Measurements from ENCODE around the gene MRTFA.
"Not testable (repeated sequence)": the region's sequence is repeated elsewhere in the genome, so short reads cannot be mapped to it uniquely, and the experiment has no call there.

The MRTFA gene

DNA sequence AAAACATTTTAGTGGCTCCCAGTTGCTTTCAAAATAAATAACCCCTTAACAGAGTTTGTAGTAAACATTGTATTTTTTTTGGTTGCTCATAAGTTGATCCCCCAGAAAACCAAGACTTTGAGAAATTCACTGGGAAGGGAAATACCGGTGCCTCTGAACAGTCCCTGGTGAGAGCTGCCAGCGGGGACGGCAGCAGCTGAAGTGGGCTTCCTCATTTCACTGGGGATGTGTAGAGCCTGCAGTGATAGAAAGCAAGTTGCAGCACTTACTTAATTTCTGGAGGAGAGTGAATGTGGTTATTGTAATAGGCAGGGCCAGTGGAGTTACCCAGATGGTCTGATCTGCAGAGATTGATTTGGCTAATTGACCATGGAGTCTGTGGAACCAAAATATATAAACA lies 24.2 kb upstream of the MRTFA start:
- Histone ChIP-seq H3K36me3 (ENCODE audit: control insufficient read depth, insufficient read depth, low read length) (no peaks in the 10 kb centered on the region), H3K9me3 (ENCODE audit: control insufficient read depth, low read length) (no peaks in the 10 kb centered on the region), H3K27ac (ENCODE audit: insufficient read depth, low read length, poor library complexity, severe bottlenecking) (no peak overlapping the region), H3K4me1 (ENCODE audit: control insufficient read depth, insufficient read depth, low read length, poor library complexity, severe bottlenecking) (no peaks in the 10 kb centered on the region), H3K27me3 (replicated peaks; ENCODE audit: control insufficient read depth, insufficient read depth, low read length, poor library complexity, severe bottlenecking) (no peaks in the 10 kb centered on the region), H3K4me3 (ENCODE audit: insufficient read depth, low read depth, low read length, poor library complexity, severe bottlenecking) (no peak overlapping the region)
- DNase-seq, result no peak

DNA sequence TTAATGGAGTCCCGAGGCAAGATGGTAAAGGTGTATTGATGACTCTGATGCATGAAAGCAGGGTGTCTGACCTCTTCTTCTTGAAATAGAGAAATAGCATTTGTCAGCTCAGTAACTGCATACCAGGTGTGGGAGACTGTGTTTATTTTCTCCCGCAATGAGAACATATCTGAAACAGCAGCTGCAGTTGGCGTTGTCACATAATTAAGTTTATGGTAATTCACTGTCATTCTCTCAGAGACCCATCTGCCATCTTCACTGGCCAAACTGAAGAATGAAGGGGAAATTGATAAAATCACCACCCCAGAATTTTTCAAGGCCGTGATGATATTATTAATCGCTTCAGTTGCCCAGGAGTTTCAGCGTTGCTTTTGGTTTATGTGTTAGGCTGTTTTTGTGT lies 22.6 kb upstream of the MRTFA start:
- Histone ChIP-seq H3K4me3 (ENCODE audit: insufficient read depth, low read depth, low read length, poor library complexity, severe bottlenecking) (no peak overlapping the region), H3K27ac (ENCODE audit: insufficient read depth, low read length, poor library complexity, severe bottlenecking) (no peak overlapping the region), H3K36me3 (ENCODE audit: control insufficient read depth, insufficient read depth, low read length) (no peaks in the 10 kb centered on the region), H3K4me1 (ENCODE audit: control insufficient read depth, insufficient read depth, low read length, poor library complexity, severe bottlenecking) (no peaks in the 10 kb centered on the region), H3K9me3 (ENCODE audit: control insufficient read depth, low read length) (no peaks in the 10 kb centered on the region), H3K27me3 (replicated peaks; ENCODE audit: control insufficient read depth, insufficient read depth, low read length, poor library complexity, severe bottlenecking) (no peaks in the 10 kb centered on the region)
- DNase-seq, result no peak

DNA sequence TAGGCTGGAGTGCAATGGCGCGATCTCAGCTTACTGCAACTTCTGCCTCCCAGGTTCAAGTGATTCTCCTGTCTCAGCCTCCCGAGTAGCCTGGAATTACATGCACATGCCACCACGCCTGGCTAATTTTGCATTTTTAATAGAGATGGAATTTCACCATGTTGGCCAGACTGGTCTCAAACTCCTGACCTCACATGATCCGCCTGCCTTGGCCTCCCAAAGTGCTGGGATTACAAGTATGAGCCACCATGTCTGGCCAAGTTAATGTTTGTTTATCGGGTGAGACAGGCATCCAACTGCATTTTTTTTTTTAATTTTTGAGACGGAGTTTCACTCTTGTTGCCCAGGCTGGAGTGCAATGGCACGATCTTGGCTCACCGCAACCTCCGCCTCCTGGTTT lies 20.1 kb upstream of the MRTFA start:
- H3K27me3 ChIP-seq (replicated peaks; ENCODE audit: control insufficient read depth, insufficient read depth, low read length, poor library complexity, severe bottlenecking); H3K27ac ChIP-seq (ENCODE audit: insufficient read depth, low read length, poor library complexity, severe bottlenecking); H3K36me3 ChIP-seq (ENCODE audit: control insufficient read depth, insufficient read depth, low read length); DNase-seq; H3K4me3 ChIP-seq (ENCODE audit: insufficient read depth, low read depth, low read length, poor library complexity, severe bottlenecking); H3K9me3 ChIP-seq (ENCODE audit: control insufficient read depth, low read length); H3K4me1 ChIP-seq (ENCODE audit: control insufficient read depth, insufficient read depth, low read length, poor library complexity, severe bottlenecking): not testable (repeated sequence)

DNA sequence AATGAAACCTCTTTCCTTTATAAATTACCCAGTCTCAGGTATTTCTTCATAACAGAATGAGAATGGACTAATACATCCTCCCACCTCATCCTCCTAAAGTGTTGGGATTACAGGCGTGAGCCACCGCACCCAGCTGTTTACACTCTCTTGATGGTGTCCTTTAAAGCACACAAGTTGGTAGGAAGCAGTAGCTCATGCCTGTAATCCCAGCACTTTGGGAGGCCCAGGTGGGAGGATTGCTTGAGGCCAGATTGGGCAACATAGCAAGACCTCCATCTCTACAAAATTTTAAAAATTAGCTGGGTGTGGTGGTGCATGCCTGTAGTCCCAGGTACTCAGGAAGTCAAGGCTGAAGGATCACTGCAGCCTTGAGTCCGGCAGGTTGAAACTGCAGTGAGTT lies 19.4 kb upstream of the MRTFA start:
- not testable (repeated sequence) for H3K4me3 ChIP-seq (ENCODE audit: insufficient read depth, low read depth, low read length, poor library complexity, severe bottlenecking); H3K36me3 ChIP-seq (ENCODE audit: control insufficient read depth, insufficient read depth, low read length); H3K9me3 ChIP-seq (ENCODE audit: control insufficient read depth, low read length); H3K27me3 ChIP-seq (replicated peaks; ENCODE audit: control insufficient read depth, insufficient read depth, low read length, poor library complexity, severe bottlenecking); DNase-seq; H3K4me1 ChIP-seq (ENCODE audit: control insufficient read depth, insufficient read depth, low read length, poor library complexity, severe bottlenecking); H3K27ac ChIP-seq (ENCODE audit: insufficient read depth, low read length, poor library complexity, severe bottlenecking)

DNA sequence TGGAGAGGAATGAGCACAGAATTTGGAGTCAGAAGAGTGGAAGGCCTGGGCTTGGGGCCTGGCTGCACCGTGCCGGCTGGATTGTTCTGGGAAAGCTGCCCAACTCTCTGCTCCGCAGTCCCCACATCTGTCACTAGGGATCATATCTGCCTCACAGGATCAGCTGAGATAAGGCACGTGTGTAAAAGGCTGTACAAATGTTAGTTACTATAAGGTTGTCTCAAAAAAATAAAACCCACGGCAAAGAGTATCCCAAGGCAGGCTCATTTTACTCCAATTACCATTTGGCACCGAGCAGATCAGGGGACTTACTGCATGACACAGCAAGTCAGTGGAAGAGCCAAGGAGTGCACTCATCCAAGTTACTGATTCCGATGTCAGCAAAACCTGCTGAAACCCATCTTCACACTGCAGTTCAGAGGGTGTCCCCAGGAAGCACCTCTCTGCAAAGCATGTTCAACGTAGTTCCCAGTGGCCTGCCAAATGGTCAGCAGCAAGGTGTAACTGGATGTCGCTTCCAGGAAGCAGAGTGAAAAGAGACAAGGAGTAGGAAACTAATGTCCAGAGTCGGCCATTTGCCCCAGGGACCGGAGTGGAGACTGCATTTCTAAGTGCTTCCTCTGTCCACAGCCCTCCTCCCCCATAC lies 18.1 kb upstream of the MRTFA start:
- no peak for DNase-seq
- H3K27me3 ChIP-seq (replicated peaks; ENCODE audit: control insufficient read depth, insufficient read depth, low read length, poor library complexity, severe bottlenecking), result no peaks in the 10 kb centered on the region
- no peak overlapping the region for H3K27ac ChIP-seq (ENCODE audit: insufficient read depth, low read length, poor library complexity, severe bottlenecking)

DNA sequence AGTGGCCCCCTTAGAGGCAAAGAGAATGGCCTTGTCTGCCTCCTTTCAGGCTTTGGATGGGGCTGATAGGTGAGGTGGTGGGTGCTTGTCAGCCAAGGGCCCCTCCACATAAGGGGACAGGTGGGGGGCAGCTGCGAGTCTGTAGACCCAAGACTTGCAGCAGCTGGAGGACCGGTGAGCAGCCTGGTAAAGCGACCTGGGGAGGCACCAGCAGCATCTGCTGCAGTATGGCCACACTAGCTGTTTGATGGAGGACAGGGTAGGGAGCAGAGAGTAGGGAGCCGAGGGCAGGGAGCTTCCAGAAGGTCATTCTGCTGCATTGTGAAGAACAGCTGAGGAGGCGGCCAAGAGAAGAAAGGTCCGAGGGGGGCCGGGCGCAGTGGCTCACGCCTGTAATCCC lies 16.8 kb upstream of the MRTFA start:
- Histone ChIP-seq H3K9me3 (ENCODE audit: control insufficient read depth, low read length) (no peaks in the 10 kb centered on the region), H3K36me3 (ENCODE audit: control insufficient read depth, insufficient read depth, low read length) (no peaks in the 10 kb centered on the region), H3K4me3 (ENCODE audit: insufficient read depth, low read depth, low read length, poor library complexity, severe bottlenecking) (no peak overlapping the region), H3K4me1 (ENCODE audit: control insufficient read depth, insufficient read depth, low read length, poor library complexity, severe bottlenecking) (peaks cover 4% of the 10 kb centered on the region), H3K27ac (ENCODE audit: insufficient read depth, low read length, poor library complexity, severe bottlenecking) (no peak overlapping the region), H3K27me3 (replicated peaks; ENCODE audit: control insufficient read depth, insufficient read depth, low read length, poor library complexity, severe bottlenecking) (no peaks in the 10 kb centered on the region)
- no peak for DNase-seq

More for the DNA sequence above, 18.1 kb upstream of the MRTFA start:
- no peak overlapping the region for H3K4me3 ChIP-seq (ENCODE audit: insufficient read depth, low read depth, low read length, poor library complexity, severe bottlenecking)
- H3K9me3 ChIP-seq (ENCODE audit: control insufficient read depth, low read length), result no peaks in the 10 kb centered on the region
- no peaks in the 10 kb centered on the region for H3K36me3 ChIP-seq (ENCODE audit: control insufficient read depth, insufficient read depth, low read length)
- peaks cover 4% of the 10 kb centered on the region for H3K4me1 ChIP-seq (ENCODE audit: control insufficient read depth, insufficient read depth, low read length, poor library complexity, severe bottlenecking)

DNA sequence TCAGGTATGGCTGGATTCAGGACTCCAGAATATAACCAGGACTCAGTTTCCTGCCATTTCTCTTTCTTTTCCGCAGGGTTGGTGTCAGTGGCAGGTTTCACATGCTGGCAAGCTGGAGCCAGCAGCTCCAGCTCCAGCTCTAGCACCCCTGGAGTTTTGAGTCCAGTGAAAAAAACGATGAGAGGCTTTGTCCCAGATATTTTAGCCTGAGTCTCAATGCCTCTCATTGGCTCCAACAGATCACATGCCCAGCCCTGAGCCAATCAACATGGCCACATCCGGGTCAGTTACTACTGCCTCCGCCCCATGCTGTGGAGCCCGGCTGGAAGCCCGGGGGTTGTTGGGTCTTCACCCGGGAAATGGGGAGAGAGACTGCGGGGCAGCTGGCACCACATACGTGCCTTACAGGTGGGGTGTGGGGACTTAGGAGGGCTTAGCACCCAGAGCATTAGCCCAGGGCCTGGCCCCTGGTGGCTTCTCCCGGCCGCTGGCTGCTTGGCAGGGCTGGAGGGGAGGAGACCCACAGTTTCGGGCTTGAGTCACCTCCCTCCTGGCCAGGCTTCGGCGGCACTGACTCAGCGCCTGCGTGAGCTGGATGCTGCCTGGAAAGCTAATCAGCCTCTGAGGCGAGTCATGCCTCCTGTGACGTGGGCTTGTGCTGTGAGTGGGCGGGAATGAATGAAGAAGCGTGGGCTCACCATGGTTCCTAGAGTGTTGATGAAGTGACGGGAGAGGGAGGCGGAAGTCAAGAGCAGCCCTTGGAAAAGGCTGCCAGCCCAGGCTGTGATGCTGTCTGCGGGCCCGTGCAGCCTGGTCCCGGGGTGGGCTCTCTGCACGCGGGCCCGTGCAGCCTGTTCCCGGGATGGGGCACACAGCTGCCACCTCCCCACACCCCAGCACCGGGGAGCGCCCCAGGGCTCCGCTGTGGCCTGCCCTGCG lies 15.3 kb upstream of the MRTFA start:
- DNase-seq, result peak; percentile 66 to 75 (median 71)
- peak overlapping the region; percentile 79 for H3K27ac ChIP-seq (ENCODE audit: insufficient read depth, low read length, poor library complexity, severe bottlenecking)

DNA sequence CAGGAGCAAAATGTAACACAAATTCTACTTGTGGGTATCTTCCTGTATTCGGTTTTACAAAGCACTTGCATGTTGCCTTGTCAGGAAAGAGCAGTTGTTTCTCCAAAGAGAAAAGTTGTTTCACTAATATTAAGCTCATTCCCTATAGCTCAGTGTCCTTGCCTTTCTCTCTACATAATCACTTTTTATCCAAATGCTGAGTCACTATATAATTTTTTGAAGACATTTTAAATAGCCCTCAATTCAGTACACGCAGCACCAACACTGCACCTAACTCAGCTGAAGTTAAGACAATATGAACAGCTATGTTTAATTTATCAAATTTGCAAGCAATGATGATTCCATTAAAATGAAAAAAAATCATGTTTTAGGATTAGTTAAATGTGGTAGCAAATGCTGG lies 14.5 kb upstream of the MRTFA start:
- Histone ChIP-seq H3K4me1 (ENCODE audit: control insufficient read depth, insufficient read depth, low read length, poor library complexity, severe bottlenecking) (peaks cover 6% of the 10 kb centered on the region), H3K27ac (ENCODE audit: insufficient read depth, low read length, poor library complexity, severe bottlenecking) (no peak overlapping the region), H3K27me3 (replicated peaks; ENCODE audit: control insufficient read depth, insufficient read depth, low read length, poor library complexity, severe bottlenecking) (no peaks in the 10 kb centered on the region), H3K36me3 (ENCODE audit: control insufficient read depth, insufficient read depth, low read length) (no peaks in the 10 kb centered on the region), H3K4me3 (ENCODE audit: insufficient read depth, low read depth, low read length, poor library complexity, severe bottlenecking) (no peak overlapping the region), H3K9me3 (ENCODE audit: control insufficient read depth, low read length) (no peaks in the 10 kb centered on the region)
- no peak for DNase-seq

More for the DNA sequence above, 15.3 kb upstream of the MRTFA start:
- no peaks in the 10 kb centered on the region for H3K9me3 ChIP-seq (ENCODE audit: control insufficient read depth, low read length)
- H3K27me3 ChIP-seq (replicated peaks; ENCODE audit: control insufficient read depth, insufficient read depth, low read length, poor library complexity, severe bottlenecking), result no peaks in the 10 kb centered on the region
- H3K36me3 ChIP-seq (ENCODE audit: control insufficient read depth, insufficient read depth, low read length), result no peaks in the 10 kb centered on the region
- peak overlapping the region; percentile 66 for H3K4me3 ChIP-seq (ENCODE audit: insufficient read depth, low read depth, low read length, poor library complexity, severe bottlenecking)
- H3K4me1 ChIP-seq (ENCODE audit: control insufficient read depth, insufficient read depth, low read length, poor library complexity, severe bottlenecking), result peaks cover 4% of the 10 kb centered on the region

DNA sequence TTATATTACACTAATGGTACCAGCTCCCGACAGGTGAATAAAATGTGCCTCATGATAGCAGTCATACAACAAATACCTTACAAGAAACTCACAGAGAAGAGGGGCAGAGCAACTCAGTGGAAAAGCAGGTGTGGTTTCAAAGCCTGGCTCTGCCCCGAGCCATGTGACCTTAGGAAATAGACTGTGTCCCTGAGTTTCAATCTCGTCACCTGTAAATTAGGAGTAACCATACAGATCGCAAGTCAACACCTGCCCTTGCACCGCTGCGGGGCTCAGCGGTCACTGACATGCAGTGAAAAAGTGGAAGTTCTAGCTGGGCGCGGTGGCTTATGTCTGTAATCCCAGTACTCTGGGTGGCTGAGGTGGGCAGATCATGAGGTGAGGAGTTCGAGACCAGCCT lies 11.9 kb upstream of the MRTFA start:
- Histone ChIP-seq H3K4me1 (ENCODE audit: control insufficient read depth, insufficient read depth, low read length, poor library complexity, severe bottlenecking) (peaks cover 8% of the 10 kb centered on the region), H3K27ac (ENCODE audit: insufficient read depth, low read length, poor library complexity, severe bottlenecking) (no peak overlapping the region), H3K36me3 (ENCODE audit: control insufficient read depth, insufficient read depth, low read length) (no peaks in the 10 kb centered on the region), H3K9me3 (ENCODE audit: control insufficient read depth, low read length) (no peaks in the 10 kb centered on the region), H3K4me3 (ENCODE audit: insufficient read depth, low read depth, low read length, poor library complexity, severe bottlenecking) (no peak overlapping the region), H3K27me3 (replicated peaks; ENCODE audit: control insufficient read depth, insufficient read depth, low read length, poor library complexity, severe bottlenecking) (no peaks in the 10 kb centered on the region)
- no peak for DNase-seq

DNA sequence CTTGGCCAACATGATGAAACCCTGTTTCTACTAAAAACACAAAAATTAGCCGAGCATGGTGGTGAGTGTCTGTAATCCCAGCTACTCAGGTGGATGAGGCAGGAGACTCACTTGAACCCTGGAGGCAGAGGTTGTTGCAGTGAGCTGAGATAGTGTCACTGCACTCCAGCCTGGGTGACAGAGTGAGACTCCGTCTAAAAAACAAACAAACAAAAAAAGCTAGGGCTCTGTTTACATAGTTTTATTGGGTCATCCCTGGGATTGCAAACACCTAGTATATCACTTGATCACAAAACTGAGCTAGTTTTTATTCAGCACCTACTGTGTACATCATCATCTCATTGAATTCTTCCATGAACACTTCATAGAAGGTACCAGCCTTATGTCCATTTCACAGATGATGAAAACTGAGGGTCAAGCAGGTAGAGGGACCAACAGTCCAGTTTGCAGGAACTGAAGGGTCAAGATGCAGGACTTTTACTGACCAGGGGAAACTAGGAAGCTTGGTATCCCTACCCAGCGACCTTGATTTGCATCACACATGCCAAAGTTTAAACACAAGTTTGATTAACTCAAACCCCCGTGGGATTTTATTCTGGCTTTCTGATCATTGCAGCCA lies 9.2 kb upstream of the MRTFA start:
- H3K27ac ChIP-seq (ENCODE audit: insufficient read depth, low read length, poor library complexity, severe bottlenecking), result no peak overlapping the region
- H3K27me3 ChIP-seq (replicated peaks; ENCODE audit: control insufficient read depth, insufficient read depth, low read length, poor library complexity, severe bottlenecking), result no peaks in the 10 kb centered on the region
- no peaks in the 10 kb centered on the region for H3K36me3 ChIP-seq (ENCODE audit: control insufficient read depth, insufficient read depth, low read length)
- DNase-seq, result no peak
- H3K4me1 ChIP-seq (ENCODE audit: control insufficient read depth, insufficient read depth, low read length, poor library complexity, severe bottlenecking), result peaks cover 4% of the 10 kb centered on the region
- H3K4me3 ChIP-seq (ENCODE audit: insufficient read depth, low read depth, low read length, poor library complexity, severe bottlenecking), result peak overlapping the region; percentile 10
- no peaks in the 10 kb centered on the region for H3K9me3 ChIP-seq (ENCODE audit: control insufficient read depth, low read length)
